K562 (cell line): ENCODE data around the gene CCDC186.

Experiments
- BMI1 ChIP-seq: fragments of 150-350 bp; IDR thresholded peaks from 2 replicates; pipeline ENCODE4 v1.6.1; 2014; ENCODE audit warnings: low read length
- SETDB1 ChIP-seq: IDR thresholded peaks from one replicate; pipeline ENCODE4 v1.6.1; 2012; ENCODE audit warnings: low read length, control low read depth, inconsistent platforms
- SIX5 ChIP-seq, 2 experiments: IDR thresholded peaks; 2 replicates each; pipeline ENCODE4 v1.6.1; 2011; ENCODE audit warnings: low read length in 2 of 2, borderline replicate concordance in 1 of 2, low read depth in 1 of 2, mild to moderate bottlenecking in 1 of 2, moderate library complexity in 1 of 2; ENCODE audit not compliant: insufficient read depth in 1 of 2
- SNAPC5 ChIP-seq: fragments of 250-450 bp; sonication (Bioruptor Pico); IDR thresholded peaks from 2 replicates; pipeline ENCODE4 v1.8.0; 2021; ENCODE audit warnings: moderate library complexity, mild to moderate bottlenecking, inconsistent platforms
- TFAP4 ChIP-seq: sonication (generic); formaldehyde crosslinking; IDR thresholded peaks from 2 replicates; pipeline ENCODE4 v1.8.0; 2022; ENCODE audit warnings: missing genetic modification reagents, mild to moderate bottlenecking, moderate library complexity, borderline replicate concordance
- USF2 ChIP-seq: sonication (generic); formaldehyde crosslinking; IDR thresholded peaks from 2 replicates; pipeline ENCODE4 v1.5.0; 2020; ENCODE audit warnings: missing genetic modification reagents

GRCh38 chr10:114083040-114083439, 91.0 kb downstream of the CCDC186 start:
- TF ChIP-seq BMI1 (no peak), SIX5 (IDR thresholded peaks at IDR 0.05; ENCODE audit: borderline replicate concordance in 1 of 2, insufficient read depth in 1 of 2, low read depth in 1 of 2, low read length in 2 of 2) (no peak), TFAP4 (CRISPR knock-in tag) (no peak), SNAPC5 (CRISPR knock-in tag) (no peak), SETDB1 (no peak), USF2 (CRISPR knock-in tag) (peak; percentile 88)
